HG03175 (cell line): ENCODE measurements around the gene TPM2.

Source experiments
- ATAC-seq: cut with Tn5 transposase; IDR thresholded peaks from one replicate; pipeline ENCODE4 v1.9.1; 2021; ENCODE audit warnings: mild to moderate bottlenecking, moderate library complexity; ENCODE audit not compliant: unreplicated experiment

Gene TPM2

DNA sequence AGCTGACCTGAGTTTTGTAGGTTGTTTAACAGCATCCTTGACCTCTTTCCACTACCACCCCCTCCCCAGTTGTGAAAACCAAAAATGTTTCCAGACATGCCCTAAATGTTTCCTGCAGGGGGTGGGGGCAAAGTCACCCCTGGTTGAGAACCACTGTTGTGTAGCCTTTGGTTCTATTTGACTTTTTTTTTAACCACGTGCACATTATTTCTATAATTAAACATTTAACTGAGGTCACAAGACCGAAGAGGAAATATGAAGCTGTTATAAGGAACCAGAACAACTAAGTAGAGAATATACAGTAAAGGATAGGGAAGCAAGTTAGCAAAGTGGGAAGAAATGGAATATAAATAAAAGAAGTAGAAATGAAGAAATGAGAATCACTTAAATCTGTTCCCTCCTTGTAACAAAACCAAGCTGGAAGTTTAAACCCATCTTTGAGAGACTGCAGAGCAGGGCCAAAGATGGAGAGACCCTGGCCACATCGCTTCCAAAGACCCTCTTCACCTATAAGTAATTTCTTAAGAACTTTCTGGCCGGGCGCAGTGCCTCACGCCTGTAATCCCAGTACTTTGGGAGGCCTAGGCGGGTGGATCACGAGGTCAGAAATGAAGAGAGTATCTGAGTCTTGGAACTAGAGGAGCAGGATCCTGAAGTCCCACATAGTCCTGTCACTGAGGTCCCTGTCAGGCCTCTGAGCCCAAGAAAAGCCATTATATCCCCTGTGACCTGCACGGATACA is 53.4 kb downstream of the TPM2 start:
- ATAC-seq, result no peak

DNA sequence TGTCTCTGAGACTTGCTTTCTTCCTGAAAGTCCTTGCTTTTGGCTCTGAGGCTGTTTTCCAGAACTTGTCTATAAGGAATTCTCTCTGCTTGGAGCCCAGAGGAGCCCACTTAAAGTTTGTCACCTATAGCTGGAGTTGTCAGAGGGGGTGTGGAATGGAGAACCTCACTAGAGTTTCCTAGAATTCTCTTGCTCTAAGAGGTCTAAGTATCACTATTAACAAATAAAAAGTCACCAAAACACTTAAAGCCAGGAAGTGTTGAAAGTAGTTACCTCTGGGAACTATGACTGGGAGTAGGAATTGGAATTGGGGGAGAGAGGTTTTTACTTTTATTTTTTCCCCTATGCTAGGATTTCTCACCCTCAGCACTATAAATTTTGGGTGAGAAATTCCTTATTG is 54.0 kb downstream of the TPM2 start:
- ATAC-seq, result no peak
